CD4-positive, alpha-beta memory T cell (primary cell): ENCODE results near the gene CTNNA2. TPM values are rescaled to one million over a fixed set of nuclear protein-coding genes. Genes with fewer than 3 reads are reported as not detected.

Source experiments
- CTCF ChIA-PET: fragments of 350-600 bp; sonication (Branson Sonifier 250); formaldehyde crosslinking; loops from one replicate; lab custom pipeline; 2021; ENCODE audit warnings: inconsistent platforms; ENCODE audit not compliant: partially characterized antibody; lab: Charles Lee
- POLR2A ChIA-PET: fragments of 350-600 bp; sonication (Branson Sonifier 250); formaldehyde crosslinking; loops from one replicate; lab custom pipeline; 2021; ENCODE audit not compliant: partially characterized antibody; lab: Charles Lee
- DNase-seq, 5 donors: peaks; one replicate each; pipeline versions ENCODE4 v3.0.0 to v3.0.0-alpha.2; 2020 to 2022; ENCODE audit warnings: mixed read lengths in 1 of 5
- H3K27ac ChIP-seq: one replicate; pipeline ENCODE4 v1.7.0; 2013; ENCODE audit warnings: low read depth, low read length
- H3K27me3 ChIP-seq: 2 replicates; pipeline ENCODE4 v1.7.0; 2013; ENCODE audit warnings: mild to moderate bottlenecking, low read length, moderate library complexity; ENCODE audit not compliant: insufficient read depth
- H3K36me3 ChIP-seq: 2 replicates; pipeline ENCODE4 v1.7.0; 2013; ENCODE audit warnings: mild to moderate bottlenecking, low read length, moderate library complexity; ENCODE audit not compliant: insufficient read depth
- H3K4me1 ChIP-seq: 2 replicates; pipeline ENCODE4 v1.7.0; 2013; ENCODE audit warnings: mild to moderate bottlenecking, low read length, moderate library complexity; ENCODE audit not compliant: insufficient read depth
- H3K4me3 ChIP-seq, 2 donors: one replicate each; pipeline ENCODE4 v1.7.0; 2013; ENCODE audit warnings: low read length in 2 of 2, mild to moderate bottlenecking in 1 of 2
- H3K9me3 ChIP-seq, 2 donors: one replicate each; pipeline ENCODE4 v1.7.0; 2013; ENCODE audit warnings: low read length in 2 of 2, control low read depth in 1 of 2; ENCODE audit not compliant: control insufficient read depth in 1 of 2
- H3K27ac Mint-ChIP-seq, 7 donors: one replicate each; pipeline ENCODE4 v1.8.0; 2020 to 2021; ENCODE audit warnings: mixed read lengths in 7 of 7, mild to moderate bottlenecking in 6 of 7, inconsistent platforms in 3 of 7, moderate library complexity in 3 of 7
- H3K27me3 Mint-ChIP-seq, 2 donors: one replicate each; pipeline ENCODE4 v1.8.0; 2020 to 2021; ENCODE audit warnings: mixed read lengths in 2 of 2
- H3K36me3 Mint-ChIP-seq, 2 donors: one replicate each; pipeline ENCODE4 v1.8.0; 2020 to 2021; ENCODE audit warnings: mixed read lengths in 2 of 2, inconsistent platforms in 1 of 2, mild to moderate bottlenecking in 1 of 2
- H3K4me1 Mint-ChIP-seq, 4 donors: one replicate each; pipeline ENCODE4 v1.8.0; 2020 to 2021; ENCODE audit warnings: mixed read lengths in 4 of 4, mild to moderate bottlenecking in 1 of 4
- H3K4me3 Mint-ChIP-seq, 8 donors: one replicate each; pipeline ENCODE4 v1.8.0; 2020 to 2021; ENCODE audit warnings: mixed read lengths in 8 of 8, mild to moderate bottlenecking in 7 of 8, moderate library complexity in 6 of 8, inconsistent platforms in 3 of 8
- H3K9me3 Mint-ChIP-seq, 8 donors: one replicate each; pipeline ENCODE4 v1.8.0; 2020 to 2021; ENCODE audit warnings: mixed read lengths in 8 of 8, mild to moderate bottlenecking in 5 of 8, inconsistent platforms in 3 of 8, moderate library complexity in 1 of 8
- intact Hi-C: fragments of 100-400 bp; cut with micrococcal nuclease; formaldehyde crosslinking; loops from one replicate; pipeline ENCODE4 v1.15.1; 2023
- polyA plus RNA-seq, 2 donors: library from polyadenylated mRNA; unstranded; fragments of 300-500 nt; fragmentation: Illumina TruSeq; gene quantifications; one replicate each; pipeline ENCODE4 v1.2.3, GENCODE V29; 2021
- total RNA-seq, 2 experiments: library from RNA; stranded (reverse); gene quantifications; one replicate each; pipeline ENCODE4 v1.2.3, GENCODE V29; 2021

Gene CTNNA2
- total and polyA plus RNA-seq, 4 experiments from 2014 or later, result not detected

GRCh38 chr2:79580175-79580574, 67.3 kb downstream of the CTNNA2 start:
- H3K4me3 Mint-ChIP-seq, result no peak overlapping the region
- H3K27ac Mint-ChIP-seq, result no peak overlapping the region
- CTCF ChIA-PET, result no interaction called here
- Histone ChIP-seq H3K27ac (no peak overlapping the region), H3K4me1 (no peaks in the 10 kb centered on the region), H3K36me3 (no peaks in the 10 kb centered on the region), H3K4me3 (no peak overlapping the region), H3K9me3 (no peaks in the 10 kb centered on the region), H3K27me3 (no peaks in the 10 kb centered on the region)
- no peaks in the 10 kb centered on the region for H3K36me3 Mint-ChIP-seq
- POLR2A ChIA-PET, result no interaction called here
- peaks cover 0 to 19% (median 6%) of the 10 kb centered on the region in 8 donors for H3K9me3 Mint-ChIP-seq
- DNase-seq, result no peak
- H3K27me3 Mint-ChIP-seq, result no peaks in the 10 kb centered on the region
- H3K4me1 Mint-ChIP-seq, result no peaks in the 10 kb centered on the region
- intact Hi-C loops, result no loop called here

GRCh38 chr2:79585701-79586433, 73.0 kb downstream of the CTNNA2 start:
- Mint-ChIP-seq H3K4me1 (no peaks in the 10 kb centered on the region), H3K27me3 (no peaks in the 10 kb centered on the region), H3K9me3 (peaks cover 0 to 27% (median 12%) of the 10 kb centered on the region in 8 donors), H3K36me3 (no peaks in the 10 kb centered on the region), H3K27ac (no peak overlapping the region), H3K4me3 (no peak overlapping the region)
- H3K4me1 ChIP-seq, result no peaks in the 10 kb centered on the region
- no peaks in the 10 kb centered on the region for H3K36me3 ChIP-seq
- ChIA-PET CTCF (no interaction called here), POLR2A (interaction anchor here (0.6 kb wide), 1 partner anchor 26 kb away, joined by 3 read pairs; no protein-coding TSS in a partner anchor)
- no peak for DNase-seq
- no peaks in the 10 kb centered on the region for H3K27me3 ChIP-seq
- H3K4me3 ChIP-seq, result no peak overlapping the region
- H3K9me3 ChIP-seq, result no peaks in the 10 kb centered on the region
- no peak overlapping the region for H3K27ac ChIP-seq
- intact Hi-C loops, result no loop called here

DNA sequence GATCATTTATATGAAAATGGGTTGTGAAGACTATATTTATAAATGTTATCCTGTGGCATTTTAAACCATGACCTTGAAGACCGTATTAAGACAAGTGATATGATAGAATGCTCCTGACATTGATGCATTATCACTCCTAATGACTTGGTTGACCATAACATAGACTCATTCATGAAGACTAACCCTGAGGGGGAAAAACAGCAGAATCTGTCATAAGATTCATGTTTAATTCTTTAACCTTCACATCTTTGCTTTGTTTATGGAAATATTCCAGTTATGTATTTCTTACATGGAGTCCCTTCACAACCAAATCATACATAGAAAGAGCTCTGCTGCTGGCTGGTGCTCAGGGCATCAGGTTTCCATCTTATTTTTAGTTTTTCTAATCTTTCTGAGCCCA, 78.4 kb downstream of the CTNNA2 start:
- no peaks in the 10 kb centered on the region for H3K36me3 Mint-ChIP-seq
- no peaks in the 10 kb centered on the region for H3K36me3 ChIP-seq
- ChIA-PET CTCF (no interaction called here), POLR2A (no interaction called here)
- H3K27me3 Mint-ChIP-seq, result no peaks in the 10 kb centered on the region
- no peak overlapping the region for H3K4me3 ChIP-seq
- H3K4me3 Mint-ChIP-seq, result no peak overlapping the region
- no peaks in the 10 kb centered on the region for H3K27me3 ChIP-seq
- no peaks in the 10 kb centered on the region for H3K9me3 ChIP-seq
- DNase-seq, result no peak
- H3K27ac Mint-ChIP-seq, result no peak overlapping the region
- H3K4me1 ChIP-seq, result no peaks in the 10 kb centered on the region
- intact Hi-C loops, result no loop called here
- peaks cover 0 to 21% (median 11%) of the 10 kb centered on the region in 8 donors for H3K9me3 Mint-ChIP-seq
- H3K27ac ChIP-seq, result no peak overlapping the region
- H3K4me1 Mint-ChIP-seq, result no peaks in the 10 kb centered on the region

GRCh38 chr2:79593237-79593867, 80.5 kb downstream of the CTNNA2 start:
- Histone ChIP-seq H3K36me3 (no peaks in the 10 kb centered on the region), H3K27me3 (no peaks in the 10 kb centered on the region), H3K9me3 (peaks cover 0 to 3% of the 10 kb centered on the region in 2 donors), H3K4me3 (no peak overlapping the region), H3K27ac (no peak overlapping the region), H3K4me1 (no peaks in the 10 kb centered on the region)
- intact Hi-C loops, result no loop called here
- Mint-ChIP-seq H3K4me3 (no peak overlapping the region), H3K27me3 (no peaks in the 10 kb centered on the region), H3K27ac (no peak overlapping the region), H3K9me3 (peaks cover 0 to 14% (median 4%) of the 10 kb centered on the region in 8 donors), H3K36me3 (no peaks in the 10 kb centered on the region), H3K4me1 (no peaks in the 10 kb centered on the region)
- DNase-seq, result no peak
- ChIA-PET CTCF (no interaction called here), POLR2A (no interaction called here)

GRCh38 chr2:79596403-79596802, 83.6 kb downstream of the CTNNA2 start:
- Mint-ChIP-seq H3K27me3 (no peaks in the 10 kb centered on the region), H3K27ac (no peak overlapping the region), H3K4me3 (no peak overlapping the region), H3K9me3 (peaks cover 0 to 20% (median 7%) of the 10 kb centered on the region in 8 donors), H3K36me3 (no peaks in the 10 kb centered on the region), H3K4me1 (no peaks in the 10 kb centered on the region)
- ChIA-PET CTCF (no interaction called here), POLR2A (no interaction called here)
- H3K4me1 ChIP-seq, result no peaks in the 10 kb centered on the region
- DNase-seq, result no peak
- no peaks in the 10 kb centered on the region for H3K36me3 ChIP-seq
- intact Hi-C loops, result no loop called here
- H3K4me3 ChIP-seq, result no peak overlapping the region
- H3K9me3 ChIP-seq, result peaks cover 0 to 3% of the 10 kb centered on the region in 2 donors
- H3K27me3 ChIP-seq, result no peaks in the 10 kb centered on the region
- H3K27ac ChIP-seq, result no peak overlapping the region

- intact Hi-C loops, result no loop called here
- H3K36me3 ChIP-seq, result no peaks in the 10 kb centered on the region
- H3K36me3 Mint-ChIP-seq, result no peaks in the 10 kb centered on the region
- H3K4me1 Mint-ChIP-seq, result no peaks in the 10 kb centered on the region
- H3K9me3 ChIP-seq, result peaks cover 0 to 3% of the 10 kb centered on the region in 2 donors
- no peak overlapping the region for H3K27ac ChIP-seq
- H3K4me1 ChIP-seq, result no peaks in the 10 kb centered on the region
- CTCF ChIA-PET, result no interaction called here
- H3K27me3 Mint-ChIP-seq, result no peaks in the 10 kb centered on the region
- no peak for DNase-seq
- no peak overlapping the region for H3K27ac Mint-ChIP-seq
- H3K9me3 Mint-ChIP-seq, result peaks cover 0 to 21% (median 9%) of the 10 kb centered on the region in 8 donors
- POLR2A ChIA-PET, result no interaction called here
- no peak overlapping the region for H3K4me3 Mint-ChIP-seq
- H3K27me3 ChIP-seq, result no peaks in the 10 kb centered on the region
- no peak overlapping the region for H3K4me3 ChIP-seq
Measured at GRCh38 chr2:79604748-79605147, 91.9 kb downstream of the CTNNA2 start.

- CTCF ChIA-PET, result no interaction called here
- Mint-ChIP-seq H3K9me3 (peaks cover 0 to 9% (median 7%) of the 10 kb centered on the region in 8 donors), H3K36me3 (no peaks in the 10 kb centered on the region), H3K27me3 (no peaks in the 10 kb centered on the region), H3K27ac (no peak overlapping the region), H3K4me1 (no peaks in the 10 kb centered on the region), H3K4me3 (no peak overlapping the region)
- H3K27me3 ChIP-seq, result no peaks in the 10 kb centered on the region
- no peak overlapping the region for H3K27ac ChIP-seq
- no peak for DNase-seq
- no peaks in the 10 kb centered on the region for H3K4me1 ChIP-seq
- intact Hi-C loops, result no loop called here
- no peak overlapping the region for H3K4me3 ChIP-seq
- H3K36me3 ChIP-seq, result no peaks in the 10 kb centered on the region
- H3K9me3 ChIP-seq, result no peaks in the 10 kb centered on the region
- POLR2A ChIA-PET, result no interaction called here
Measured at GRCh38 chr2:79611448-79612016, 98.7 kb downstream of the CTNNA2 start.
